K562 (cell line): ENCODE data around the gene SSBP2. TPM values are rescaled to one million over a fixed set of nuclear protein-coding genes. Genes with fewer than 3 reads are reported as not detected.

Source experiments
- ATAC-seq: fragments of 200-7000 bp; cut with Tn5 transposase; 3 replicates; pipeline ENCODE4 v1.9.1; 2020; ENCODE audit warnings: moderate library complexity
- BruUV-seq: library from RNA; stranded (reverse); fragments of 400-500 nt; replicated peaks from 2 replicates; lab custom pipeline; 2021; lab: Mats Ljungman, UMichigan
- CTCF ChIA-PET: fragments of 300-600 bp; formaldehyde crosslinking; extraction: SDS; loops from one replicate; lab custom pipeline; 2021; ENCODE audit warnings: low intra/inter-chr PET ratio; lab: Yijun Ruan, JAX
- POLR2A ChIA-PET: fragments of 300-600, 350-650 bp; sonication (Branson Sonifier 250); formaldehyde crosslinking; extraction: SDS; loops from one replicate; lab custom pipeline; 2021; ENCODE audit warnings: antibody characterized with exemption, inconsistent platforms; lab: Yijun Ruan, JAX
- DNase-seq, 4 experiments: peaks; one replicate each; pipeline versions ENCODE4 v3.0.0 to v3.0.0-alpha.2; 2011 to 2018; ENCODE audit warnings: low spot score in 3 of 4, mixed read lengths in 3 of 4; ENCODE audit errors: extremely low read depth in 1 of 4
- FAIRE-seq: peaks from 2 replicates; lab custom pipeline; 2011; peaks lifted over from hg19 to GRCh38; lab: Jason Lieb, UNC
- H2AFZ ChIP-seq: 2 replicates; pipeline ENCODE4 v1.6.0; 2011; ENCODE audit warnings: low read depth, low read length, control low read depth, inconsistent platforms
- H3K27ac ChIP-seq: fragments of 200-600 bp; 3 replicates; pipeline ENCODE4 v1.8.0; 2011; ENCODE audit warnings: low read depth, mild to moderate bottlenecking, control low read depth, inconsistent platforms, low read length, moderate library complexity, mixed read lengths; ENCODE audit errors: extremely low read depth
- H3K27me3 ChIP-seq, 2 experiments: fragments of 300-600 bp in 1 of 2; 2 replicates in 1 of 2; 3 replicates in 1 of 2; pipeline versions ENCODE4 v1.6.0 to v1.8.0; 2011; ENCODE audit warnings: inconsistent platforms in 2 of 2, low read length in 2 of 2, mild to moderate bottlenecking in 1 of 2, mixed read lengths in 1 of 2, moderate library complexity in 1 of 2; ENCODE audit not compliant: control insufficient read depth in 2 of 2, insufficient read depth in 2 of 2
- H3K36me3 ChIP-seq: fragments of 300-600 bp; 3 replicates; pipeline ENCODE4 v1.8.0; 2011; ENCODE audit warnings: mild to moderate bottlenecking, low read length, inconsistent platforms; ENCODE audit not compliant: control insufficient read depth, insufficient read depth
- H3K4me1 ChIP-seq, 2 experiments: fragments of 200-600 bp in 1 of 2; replicated peaks in 1 of 2; 2 replicates in 1 of 2; 3 replicates in 1 of 2; pipeline versions ENCODE4 v1.5.1 to v1.8.0; 2011; ENCODE audit warnings: inconsistent platforms in 2 of 2, low read length in 2 of 2, mild to moderate bottlenecking in 1 of 2, mixed read lengths in 1 of 2, moderate library complexity in 1 of 2; ENCODE audit not compliant: control insufficient read depth in 2 of 2, insufficient read depth in 2 of 2
- H3K4me2 ChIP-seq: 2 replicates; pipeline ENCODE4 v1.6.1; 2011; ENCODE audit warnings: low read length, control low read depth, inconsistent platforms, mixed read lengths; ENCODE audit not compliant: insufficient read depth
- H3K4me3 ChIP-seq: fragments of 200-600 bp; sonication (generic), shearing (Covaris generic); 2 replicates; pipeline ENCODE4 v1.5.1; 2016; ENCODE audit warnings: control low read depth, inconsistent platforms
- H3K79me2 ChIP-seq: fragments of 200-600 bp; 3 replicates; pipeline ENCODE4 v1.8.0; 2011; ENCODE audit warnings: low read length, inconsistent platforms; ENCODE audit not compliant: control insufficient read depth, insufficient read depth
- H3K9ac ChIP-seq, 2 experiments: 2 replicates each; pipeline versions ENCODE4 v1.6.0 to v1.6.1; 2011; ENCODE audit warnings: low read depth in 2 of 2, low read length in 2 of 2, control low read depth in 1 of 2, inconsistent platforms in 1 of 2, mild to moderate bottlenecking in 1 of 2, mixed read lengths in 1 of 2; ENCODE audit not compliant: insufficient read depth in 1 of 2
- H3K9me1 ChIP-seq: one replicate; pipeline ENCODE4 v1.6.0; 2011; ENCODE audit warnings: inconsistent platforms, mild to moderate bottlenecking, low read length, moderate library complexity; ENCODE audit not compliant: control insufficient read depth, insufficient read depth
- H3K9me3 ChIP-seq: replicated peaks from 2 replicates; pipeline ENCODE4 v1.5.1; 2011; ENCODE audit warnings: low read depth, low read length, inconsistent platforms; ENCODE audit not compliant: control insufficient read depth, insufficient read depth
- H4K20me1 ChIP-seq: replicated peaks from 2 replicates; pipeline ENCODE4 v1.6.1; 2011; ENCODE audit warnings: low read length, inconsistent platforms, mixed read lengths; ENCODE audit not compliant: control insufficient read depth, insufficient read depth
- ATF3 ChIP-seq, 2 experiments: fragments of 450-650 bp in 1 of 2; sonication (generic) in 1 of 2; formaldehyde crosslinking in 1 of 2; IDR thresholded peaks in 1 of 2; conservative IDR thresholded peaks in 1 of 2; 2 replicates each; pipeline versions ENCODE4 v1.6.1 to v1.8.1; 2016 to 2023; ENCODE audit warnings: mild to moderate bottlenecking in 2 of 2, moderate library complexity in 2 of 2, inconsistent platforms in 1 of 2, missing genetic modification reagents in 1 of 2
- EP300 ChIP-seq: IDR thresholded peaks from 2 replicates; pipeline ENCODE4 v1.6.1; 2012; ENCODE audit warnings: low read length, improper control_type of control experiment
- EP400 ChIP-seq: fragments of 450-650 bp; IDR thresholded peaks from 2 replicates; pipeline ENCODE4 v1.6.1; 2017; ENCODE audit warnings: antibody characterized with exemption, mild to moderate bottlenecking, moderate library complexity
- HEY1 ChIP-seq: fragments of 250-450 bp; sonication (Bioruptor Pico); IDR thresholded peaks from 2 replicates; pipeline ENCODE4 v1.5.0; 2020; ENCODE audit warnings: mild to moderate bottlenecking, moderate library complexity, borderline replicate concordance
- ILK ChIP-seq: fragments of 450-650 bp; IDR thresholded peaks from 2 replicates; pipeline ENCODE4 v1.6.1; 2016; ENCODE audit warnings: missing genetic modification characterization, low read depth, mild to moderate bottlenecking, missing compliant biosample characterization, moderate library complexity, borderline replicate concordance
- NFE2 ChIP-seq: IDR thresholded peaks from 2 replicates; pipeline ENCODE4 v1.6.1; 2014; ENCODE audit warnings: antibody characterized with exemption, low read depth
- NKRF ChIP-seq: fragments of 450-650 bp; IDR thresholded peaks from 2 replicates; pipeline ENCODE4 v1.6.1; 2016; ENCODE audit warnings: borderline replicate concordance
- SETDB1 ChIP-seq: IDR thresholded peaks from one replicate; pipeline ENCODE4 v1.6.1; 2012; ENCODE audit warnings: low read length, control low read depth, inconsistent platforms
- THRAP3 ChIP-seq: fragments of 450-650 bp; IDR thresholded peaks from 2 replicates; pipeline ENCODE4 v1.6.1; 2016; ENCODE audit warnings: mild to moderate bottlenecking, inconsistent platforms, borderline replicate concordance
- XRCC3 ChIP-seq: fragments of 450-650 bp; IDR thresholded peaks from 2 replicates; pipeline ENCODE4 v1.6.1; 2017; ENCODE audit warnings: mild to moderate bottlenecking, moderate library complexity
- ZNF695 ChIP-seq: fragments of 450-650 bp; formaldehyde crosslinking; IDR thresholded peaks from 2 replicates; pipeline ENCODE4 v1.4.0; 2020; ENCODE audit warnings: mild to moderate bottlenecking, moderate library complexity
- ZNF780A ChIP-seq: fragments of 250-450 bp; sonication (Bioruptor Pico); IDR thresholded peaks from 2 replicates; pipeline ENCODE4 v1.5.0; 2021; ENCODE audit warnings: mild to moderate bottlenecking
- WGBS: fragments of 100-300 bp; shearing (Covaris generic); methylation state at CpG from one replicate; pipeline ENCODE4 v1.1.6; 2016; ENCODE audit warnings: low coverage, mixed read lengths; ENCODE audit not compliant: insufficient coverage; ENCODE audit errors: missing lambda C conversion rate; 5-methylcytosine and 5-hydroxymethylcytosine counted together
- in situ Hi-C: fragments of 300-500 bp; cut with MboI; formaldehyde crosslinking; loops from 4 replicates; pipeline ENCODE4 v1.15.0; 2018; ENCODE audit warnings: inconsistent platforms, mixed read lengths
- intact Hi-C: fragments of 100-400 bp; cut with micrococcal nuclease; formaldehyde crosslinking; loops from 2 replicates; pipeline ENCODE4 v1.14.2; 2022
- polyA plus RNA-seq, 8 experiments: library from polyadenylated mRNA; depleted of rRNA in 4 of 8; stranded (reverse) in 5 of 8; unstranded in 3 of 8; fragments of >200 nt; fragmentation: Nextera tagmentation in 2 of 8; fragmentation: Illumina TruSeq in 1 of 8; extraction: Ambion mirVana in 2 of 8; extraction: Trizol in 1 of 8; gene quantifications; 2 replicates each; pipeline versions ENCODE4 v1.2.1 to v1.2.3, GENCODE V29; 2011 to 2014; ENCODE audit warnings: inconsistent platforms in 1 of 8, missing spikeins in 1 of 8
- total RNA-seq, 7 experiments: library from RNA; depleted of rRNA in 6 of 7; stranded (reverse); fragments of >200 nt in 6 of 7; fragmentation: Illumina TruSeq in 2 of 7; extraction: Trizol in 2 of 7; gene quantifications; 2 replicates each; pipeline versions ENCODE4 v1.2.1 to v1.2.3, GENCODE V29; 2011 to 2021; ENCODE audit warnings: low replicate concordance in 1 of 7

Gene SSBP2
- total and polyA plus RNA-seq, 9 of the 15 experiments (the other 6 are each of a cell fraction or from before 2014, with no cell fraction given), result 22.3 to 133 (median 42.1) TPM

- 81% methylated on average over 3 of the region's 3 CpGs for WGBS
- no peak overlapping the region for H3K9ac ChIP-seq
- 0 out of 2 replicates have a peak, but pooled peaks have one; percentile 17 for TF ChIP-seq ATF3 (IDR thresholded peaks at IDR 0.05)
- no peak for TF ChIP-seq ATF3 (CRISPR knock-in tag; conservative IDR thresholded peaks at IDR 0.05)
- no peak for TF ChIP-seq EP300
- TF ChIP-seq, all 486 proteins: peak for 1
- ATAC-seq (no peak), FAIRE-seq (no peak), DNase-seq (no peak)
- Histone ChIP-seq H2AFZ (no peak overlapping the region), H3K4me1 (no peaks in the 10 kb centered on the region), H3K4me2 (no peak overlapping the region), H3K27me3 (no peaks in the 10 kb centered on the region), H3K27ac (no peak overlapping the region), H3K79me2 (no peaks in the 10 kb centered on the region), H3K4me3 (no peak overlapping the region), H3K36me3 (peaks cover 8% of the 10 kb centered on the region; the same call in 1 of the 3 replicates), H3K9me1 (no peaks in the 10 kb centered on the region), H4K20me1 (no peaks in the 10 kb centered on the region), H3K9me3 (no peaks in the 10 kb centered on the region)
- intact Hi-C loops (no loop called here), in situ Hi-C loops (no loop called here)
- BruUV-seq, result no TSS peak
- ChIA-PET CTCF (no interaction called here), POLR2A (interaction anchor here (0.6 kb wide), 1 partner anchor 10 kb away, joined by 3 read pairs; no protein-coding TSS in a partner anchor)
Observed at GRCh38 chr5:81646469-81646995, 104.4 kb downstream of the SSBP2 start.

GRCh38 chr5:81642210-81642609 lies 108.7 kb downstream of the SSBP2 start:
- no peaks in the 10 kb centered on the region for H3K9me3 ChIP-seq
- no peaks in the 10 kb centered on the region for H3K27me3 ChIP-seq
- ATAC-seq, result no peak
- H3K4me1 ChIP-seq, result no peaks in the 10 kb centered on the region
- in situ Hi-C loops, result no loop called here
- no peaks in the 10 kb centered on the region for H3K79me2 ChIP-seq
- no peaks in the 10 kb centered on the region for H3K9me1 ChIP-seq
- no peaks in the 10 kb centered on the region for H4K20me1 ChIP-seq
- ChIA-PET CTCF (no interaction called here), POLR2A (no interaction called here)
- no peak overlapping the region for H2AFZ ChIP-seq
- peaks cover 3% of the 10 kb centered on the region; the same call in 1 of the 3 replicates for H3K36me3 ChIP-seq
- no peak for DNase-seq
- FAIRE-seq, result no peak
- BruUV-seq, result no TSS peak
- H3K9ac ChIP-seq, result no peak overlapping the region
- no peak overlapping the region for H3K4me3 ChIP-seq
- intact Hi-C loops, result no loop called here
- no peak overlapping the region for H3K27ac ChIP-seq
- H3K4me2 ChIP-seq, result no peak overlapping the region
- TF ChIP-seq HEY1 (no peak), XRCC3 (no peak), ZNF695 (no peak), NKRF (no peak), ILK (no peak), ZNF780A (CRISPR knock-in tag) (no peak), SETDB1 (no peak), NFE2 (no peak), THRAP3 (no peak), EP400 (no peak)
